OCI-LY1 (cell line): ENCODE data around the gene DEDD.

Experiments used
- EZH2 ChIP-seq: fragments of 200-600 bp; sonication (generic), shearing (Covaris generic); IDR thresholded peaks from 2 replicates; pipeline ENCODE4 v1.8.0; 2017; ENCODE audit warnings: borderline replicate concordance, mixed run types, mild to moderate bottlenecking, antibody characterized with exemption, low read length, moderate library complexity, mixed read lengths
- TF ChIP-seq, protein P1 (sequence below): fragments of 200-600 bp; sonication (generic), shearing (Covaris generic); IDR thresholded peaks from 2 replicates; pipeline ENCODE4 v1.5.1; 2017; ENCODE audit warnings: mild to moderate bottlenecking, antibody characterized with exemption, low read length, moderate library complexity, mixed read lengths

DNA sequence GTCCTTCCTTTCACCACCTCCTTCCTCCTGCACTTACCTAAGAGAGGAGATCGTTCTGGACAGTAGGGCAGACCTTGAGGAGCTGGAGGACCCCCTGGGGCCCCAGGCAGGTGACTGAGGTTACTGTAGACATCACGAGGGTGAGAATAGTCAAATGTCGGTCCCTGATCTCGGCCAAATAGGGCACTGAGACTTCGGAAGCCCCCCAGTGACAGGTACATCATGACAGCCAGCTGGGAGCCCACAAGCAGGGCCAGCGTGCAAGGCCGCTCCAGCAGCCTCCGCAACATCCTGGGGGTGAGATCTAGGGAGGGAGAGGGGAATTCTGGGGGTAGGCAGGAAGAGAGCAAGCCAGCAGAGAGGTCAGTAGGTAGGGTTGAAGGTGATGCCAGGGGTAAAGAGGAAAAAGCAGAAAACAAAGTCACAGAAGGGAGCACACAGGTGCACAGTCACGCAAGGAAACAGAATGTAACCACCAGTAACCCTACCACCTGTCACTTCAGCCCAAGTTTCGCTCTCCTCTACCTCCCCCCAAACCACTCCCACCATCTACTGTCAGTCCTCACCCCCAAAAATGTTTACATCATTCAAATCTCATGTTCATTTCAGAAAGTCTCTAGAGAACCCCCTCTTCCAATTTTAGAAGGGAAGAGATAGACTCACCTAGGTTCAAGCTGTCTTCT lies 43.4 kb upstream of the DEDD start:
- TF ChIP-seq, protein P1, sequence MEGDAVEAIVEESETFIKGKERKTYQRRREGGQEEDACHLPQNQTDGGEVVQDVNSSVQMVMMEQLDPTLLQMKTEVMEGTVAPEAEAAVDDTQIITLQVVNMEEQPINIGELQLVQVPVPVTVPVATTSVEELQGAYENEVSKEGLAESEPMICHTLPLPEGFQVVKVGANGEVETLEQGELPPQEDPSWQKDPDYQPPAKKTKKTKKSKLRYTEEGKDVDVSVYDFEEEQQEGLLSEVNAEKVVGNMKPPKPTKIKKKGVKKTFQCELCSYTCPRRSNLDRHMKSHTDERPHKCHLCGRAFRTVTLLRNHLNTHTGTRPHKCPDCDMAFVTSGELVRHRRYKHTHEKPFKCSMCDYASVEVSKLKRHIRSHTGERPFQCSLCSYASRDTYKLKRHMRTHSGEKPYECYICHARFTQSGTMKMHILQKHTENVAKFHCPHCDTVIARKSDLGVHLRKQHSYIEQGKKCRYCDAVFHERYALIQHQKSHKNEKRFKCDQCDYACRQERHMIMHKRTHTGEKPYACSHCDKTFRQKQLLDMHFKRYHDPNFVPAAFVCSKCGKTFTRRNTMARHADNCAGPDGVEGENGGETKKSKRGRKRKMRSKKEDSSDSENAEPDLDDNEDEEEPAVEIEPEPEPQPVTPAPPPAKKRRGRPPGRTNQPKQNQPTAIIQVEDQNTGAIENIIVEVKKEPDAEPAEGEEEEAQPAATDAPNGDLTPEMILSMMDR: no peak
- no peak for TF ChIP-seq EZH2
